Fibroblast of mammary gland (primary cell): Measurements from ENCODE around the gene SLC5A9.

ENCODE experiments used
- DNase-seq: peaks from one replicate; pipeline ENCODE4 v3.0.0-alpha.2; 2010; ENCODE audit warnings: low read depth
- H3K4me3 ChIP-seq: 2 replicates; pipeline ENCODE4 v1.5.1; 2011; ENCODE audit warnings: low read depth, mild to moderate bottlenecking, low read length, moderate library complexity; ENCODE audit not compliant: control insufficient read depth
- CTCF ChIP-seq: conservative IDR thresholded peaks from 2 replicates; pipeline ENCODE4 v1.5.1; 2011; ENCODE audit warnings: low read depth, low read length, inconsistent platforms; ENCODE audit not compliant: control insufficient read depth, insufficient read depth

SLC5A9 gene

GRCh38 chr1:48232722-48233121 is 10.2 kb downstream of the SLC5A9 start:
- no peak overlapping the region for H3K4me3 ChIP-seq
- TF ChIP-seq CTCF: no peak
- DNase-seq: no peak

- no peak for DNase-seq
- no peak for TF ChIP-seq CTCF
- H3K4me3 ChIP-seq: no peak overlapping the region
These were observed 11.4 kb downstream of the SLC5A9 start for GRCh38 chr1:48233666-48234485.

GRCh38 chr1:48235652-48236051 is 13.1 kb downstream of the SLC5A9 start:
- H3K4me3 ChIP-seq: no peak overlapping the region
- no peak for DNase-seq
- no peak for TF ChIP-seq CTCF

GRCh38 chr1:48236716-48237470 is 14.4 kb downstream of the SLC5A9 start:
- DNase-seq: peak; percentile 53
- TF ChIP-seq CTCF: peak; percentile 69
- no peak overlapping the region for H3K4me3 ChIP-seq

- no peak for TF ChIP-seq CTCF
- DNase-seq: no peak
- H3K4me3 ChIP-seq: no peak overlapping the region
These were observed 19.7 kb downstream of the SLC5A9 start for GRCh38 chr1:48242141-48242736.

GRCh38 chr1:48245106-48245505 is 22.6 kb downstream of the SLC5A9 start:
- no peak for TF ChIP-seq CTCF
- DNase-seq: no peak
- no peak overlapping the region for H3K4me3 ChIP-seq
